H1 (cell line): ENCODE results near the gene EVPL.

ENCODE experiments used
- CEBPB ChIP-seq: IDR thresholded peaks from 2 replicates; pipeline ENCODE4 v1.6.1; 2012; ENCODE audit warnings: low read depth, low read length
- CHD2 ChIP-seq: IDR thresholded peaks from 2 replicates; pipeline ENCODE4 v1.6.1; 2012; ENCODE audit warnings: low read length, improper control_type of control experiment
- CTCF ChIP-seq, 3 experiments: IDR thresholded peaks; 1 replicate in 2 of 3; 2 replicates in 1 of 3; pipeline versions ENCODE4 v1.5.1 to v1.6.1; 2011; ENCODE audit warnings: low read length in 3 of 3, mild to moderate bottlenecking in 3 of 3, inconsistent platforms in 2 of 3, low read depth in 1 of 3, moderate library complexity in 1 of 3; ENCODE audit not compliant: insufficient read depth in 1 of 3; ENCODE audit errors: control extremely low read depth in 1 of 3
- EGR1 ChIP-seq: IDR thresholded peaks from 2 replicates; pipeline ENCODE4 v1.6.1; 2011; ENCODE audit warnings: low read depth, low read length, borderline replicate concordance
- EP300 ChIP-seq, 2 experiments: IDR thresholded peaks; 1 replicate in 1 of 2; 2 replicates in 1 of 2; pipeline ENCODE4 v1.6.1; 2011 to 2012; ENCODE audit warnings: low read depth in 2 of 2, low read length in 2 of 2, mild to moderate bottlenecking in 2 of 2, borderline replicate concordance in 1 of 2, inconsistent platforms in 1 of 2, moderate library complexity in 1 of 2
- EZH2 ChIP-seq: fragments of 200-600 bp; sonication (generic); IDR thresholded peaks from 2 replicates; pipeline ENCODE4 v1.7.1; 2012; ENCODE audit warnings: low read depth, mild to moderate bottlenecking, moderate library complexity, low read length, inconsistent platforms; ENCODE audit not compliant: severe bottlenecking
- JUND ChIP-seq: IDR thresholded peaks from 2 replicates; pipeline ENCODE4 v1.6.1; 2011; ENCODE audit warnings: mild to moderate bottlenecking, improper control_type of control experiment, low read length
- POLR2A ChIP-seq, 2 experiments: IDR thresholded peaks; 1 replicate in 1 of 2; 2 replicates in 1 of 2; pipeline ENCODE4 v1.6.1; 2011; ENCODE audit warnings: low read depth in 2 of 2, low read length in 2 of 2, mild to moderate bottlenecking in 2 of 2; ENCODE audit errors: control extremely low read depth in 1 of 2
- RAD21 ChIP-seq, 2 experiments: IDR thresholded peaks in 1 of 2; conservative IDR thresholded peaks in 1 of 2; 2 replicates each; pipeline ENCODE4 v1.6.1; 2011; ENCODE audit warnings: low read depth in 2 of 2, low read length in 2 of 2, improper control_type of control experiment in 1 of 2, inconsistent platforms in 1 of 2, mild to moderate bottlenecking in 1 of 2, moderate library complexity in 1 of 2
- SIN3A ChIP-seq, 2 experiments: IDR thresholded peaks in 1 of 2; conservative IDR thresholded peaks in 1 of 2; 2 replicates each; pipeline ENCODE4 v1.6.1; 2011 to 2012; ENCODE audit warnings: low read length in 2 of 2, improper control_type of control experiment in 1 of 2, low read depth in 1 of 2, mild to moderate bottlenecking in 1 of 2
- SP4 ChIP-seq: IDR thresholded peaks from 2 replicates; pipeline ENCODE4 v1.6.1; 2012; ENCODE audit warnings: low read length, inconsistent platforms
- SRF ChIP-seq: IDR thresholded peaks from 2 replicates; pipeline ENCODE4 v1.6.1; 2011; ENCODE audit warnings: mild to moderate bottlenecking, low read depth, low read length, moderate library complexity
- TAF1 ChIP-seq: IDR thresholded peaks from 2 replicates; pipeline ENCODE4 v1.6.1; 2011; ENCODE audit warnings: mild to moderate bottlenecking, low read depth, low read length

GRCh38 chr17:76014100-76014924 lies 12.8 kb downstream of the EVPL start:
- TF ChIP-seq TAF1: no peak
- TF ChIP-seq EGR1: no peak
- TF ChIP-seq SP4: peak; percentile 69; the same call in 1 of the 2 replicates
- no peak for TF ChIP-seq CHD2
- no peak for TF ChIP-seq POLR2A (IDR thresholded peaks at IDR 0.05; ENCODE audit: control extremely low read depth in 1 of 2, low read depth in 2 of 2, low read length in 2 of 2)
- TF ChIP-seq EP300 (IDR thresholded peaks at IDR 0.05; ENCODE audit: borderline replicate concordance in 1 of 2, low read depth in 2 of 2, low read length in 2 of 2): peak in 1 of 2 experiments; percentile 65; a peak in 1 of 3 replicates
- no peak for TF ChIP-seq CEBPB
- no peak for TF ChIP-seq SRF
- TF ChIP-seq EZH2: no peak
- peak; percentile 88 to 99 (median 96) for TF ChIP-seq CTCF (IDR thresholded peaks at IDR 0.05; ENCODE audit: control extremely low read depth in 1 of 3, insufficient read depth in 1 of 3, low read depth in 1 of 3, low read length in 3 of 3)
- TF ChIP-seq RAD21 (IDR thresholded peaks at IDR 0.05 in 1 of 2, conservative IDR thresholded peaks at IDR 0.05 in 1 of 2; ENCODE audit: low read depth in 2 of 2, low read length in 2 of 2): peak; percentile 93 to 97
- TF ChIP-seq JUND: no peak
- no peak for TF ChIP-seq SIN3A (conservative IDR thresholded peaks at IDR 0.05 in 1 of 2, IDR thresholded peaks at IDR 0.05 in 1 of 2; ENCODE audit: low read depth in 1 of 2, low read length in 2 of 2)
